SKM-1 treated with dmso at 0.1 percent for 144 hours (cell line): Measurements from ENCODE around the gene IL5.
A peak's percentile ranks its signal among the peaks of the same experiment; 100 is the strongest.

Experiments
- DNase-seq: peaks from one replicate; lab custom pipeline; 2025; ENCODE audit not compliant: unreplicated experiment; lab: John Stamatoyannopoulos, UW

The IL5 gene

DNA sequence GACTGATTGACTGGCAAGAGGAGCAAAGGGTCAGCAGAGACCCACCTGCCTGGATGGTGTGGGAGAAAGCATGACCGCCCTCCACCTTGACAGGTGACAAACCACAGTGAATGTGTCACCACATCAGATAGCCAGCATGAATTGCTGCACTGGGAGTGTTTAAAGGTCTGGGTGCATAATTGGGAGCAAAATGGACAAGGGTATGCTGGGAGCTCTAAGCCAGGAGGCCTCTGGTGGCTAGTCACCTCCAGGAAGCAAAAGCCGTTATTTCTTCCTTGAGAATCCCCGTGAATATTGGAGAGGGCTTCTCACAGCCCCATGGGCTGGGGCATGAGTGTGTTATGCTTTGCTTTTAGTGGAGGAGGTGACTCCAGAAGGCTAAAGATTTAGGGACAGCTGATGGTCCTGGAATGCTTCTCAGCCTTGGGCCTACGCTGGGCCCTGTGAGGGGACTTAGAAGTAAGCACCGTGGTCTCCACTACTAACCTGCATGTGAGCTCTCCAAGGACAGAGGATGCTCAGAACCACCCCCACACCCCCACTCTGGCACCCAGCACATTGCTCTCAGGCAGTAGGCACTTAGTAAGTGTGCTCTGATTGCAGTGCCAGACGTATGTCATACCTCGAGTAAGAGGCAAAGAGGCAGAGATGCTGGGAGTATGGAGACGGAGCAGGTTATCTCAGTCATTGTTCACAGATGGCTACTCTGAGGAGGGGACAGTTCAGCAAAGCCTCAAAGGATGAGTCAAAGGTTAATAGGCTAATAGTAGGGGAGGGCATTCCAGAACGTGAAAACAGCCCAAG is 43.7 kb downstream of the IL5 start:
- DNase-seq = no peak

DNA sequence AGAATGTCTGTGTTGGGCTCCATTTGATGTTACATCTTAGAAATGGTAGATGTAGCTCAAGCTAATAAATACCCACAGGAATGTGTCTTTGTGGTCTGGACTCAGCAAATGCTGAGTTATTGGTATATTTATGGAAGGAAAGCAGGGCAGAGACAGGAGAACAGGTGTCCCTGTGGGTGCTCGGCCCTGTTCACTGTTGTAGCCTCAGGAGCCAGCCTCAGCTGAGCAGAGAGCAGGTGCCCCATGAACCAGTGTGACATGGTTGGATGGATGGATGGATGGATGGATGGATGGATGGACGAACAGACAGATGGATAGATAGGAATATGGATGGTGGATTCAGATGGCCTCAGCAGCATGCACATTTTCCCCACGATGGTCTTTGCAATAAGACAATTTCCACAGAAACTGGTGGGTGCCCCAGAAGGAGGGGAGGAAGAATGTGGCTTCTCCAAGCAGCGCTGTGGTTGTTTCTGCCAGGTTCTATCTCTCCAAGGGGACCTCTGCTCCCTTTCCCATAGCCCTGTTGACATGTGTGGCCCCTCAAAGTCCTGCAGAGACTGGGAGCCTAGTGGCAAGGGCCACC is 44.5 kb downstream of the IL5 start:
- DNase-seq = no peak

GRCh38 chr5:132498152-132498551 is 45.2 kb downstream of the IL5 start:
- DNase-seq = no peak

- DNase-seq = no peak
Measured at GRCh38 chr5:132497488-132497997, 45.8 kb downstream of the IL5 start.

GRCh38 chr5:132496631-132497487 is 46.5 kb downstream of the IL5 start:
- DNase-seq = peak; percentile 48

DNA sequence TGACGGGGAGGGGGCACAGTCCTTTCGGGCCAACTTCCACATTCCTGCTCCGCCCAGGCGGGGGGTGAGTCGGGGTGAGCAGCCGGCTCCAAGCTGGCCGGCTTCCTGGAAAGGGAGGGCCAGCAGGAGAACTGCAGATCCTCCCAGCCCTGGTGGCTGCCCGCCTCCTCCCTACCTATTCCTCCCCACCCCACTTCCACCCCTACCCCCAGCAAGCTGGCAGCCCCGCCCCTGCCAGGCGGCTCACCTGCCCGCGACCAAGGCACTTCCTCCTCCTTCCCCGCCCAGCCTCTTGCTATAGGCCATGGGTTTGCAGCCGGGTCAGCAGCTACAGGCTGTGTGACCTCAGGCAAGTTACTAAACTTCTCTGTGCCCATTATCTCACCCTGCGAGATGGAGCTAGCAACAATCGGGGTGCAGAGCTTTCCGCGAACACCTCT is 47.1 kb downstream of the IL5 start:
- DNase-seq = peak; percentile 85

- peak; percentile 90 for DNase-seq
Measured at GRCh38 chr5:132495667-132496190, 47.6 kb downstream of the IL5 start.

GRCh38 chr5:132493821-132494220 is 49.5 kb downstream of the IL5 start:
- DNase-seq = no peak

- DNase-seq = no peak
Measured at GRCh38 chr5:132493241-132493640, 50.1 kb downstream of the IL5 start.

DNA sequence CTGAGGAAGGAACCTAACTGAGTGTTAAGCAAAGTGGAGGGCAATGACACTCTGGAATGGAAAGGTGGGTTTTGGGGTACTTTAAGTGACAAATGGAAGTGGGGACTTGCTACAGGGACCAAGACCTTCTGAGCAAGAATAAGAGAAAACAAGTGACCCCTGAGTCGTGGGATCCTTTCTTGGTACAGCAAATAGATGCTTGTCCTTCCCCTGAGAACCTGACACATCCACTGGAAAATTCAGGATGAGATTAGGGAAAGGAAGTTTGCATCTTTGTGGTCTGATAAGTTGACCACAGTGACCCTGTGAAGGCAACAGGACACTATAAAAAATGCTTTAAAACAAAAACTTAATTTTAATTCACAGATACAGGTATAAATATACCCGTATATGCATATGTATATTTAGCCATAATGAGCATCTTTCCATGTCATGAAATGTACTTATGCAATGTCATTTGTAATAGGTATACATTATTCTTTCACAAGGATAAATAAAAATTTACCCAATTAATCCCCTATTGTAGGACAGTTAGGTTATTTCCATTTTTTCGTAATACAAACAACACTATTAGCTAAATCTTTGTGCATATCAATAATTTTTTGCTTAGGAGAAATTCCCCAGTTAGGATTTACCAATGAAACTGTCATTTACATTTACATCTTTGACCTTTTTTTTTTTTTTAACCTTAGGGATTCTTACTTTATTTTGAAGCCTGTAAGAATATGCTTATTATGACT is 50.8 kb downstream of the IL5 start:
- DNase-seq = no peak
